SK-N-SH (cell line): ENCODE results near the gene PXDN. TPM values are rescaled to one million over a fixed set of nuclear protein-coding genes. Genes with fewer than 3 reads are reported as not detected.

Experiments
- CTCF ChIA-PET: fragments of 300-600, 350-600 bp; formaldehyde crosslinking; extraction: SDS; loops from one replicate; lab custom pipeline; 2021; lab: Yijun Ruan, JAX
- POLR2A ChIA-PET: fragments of 350-600 bp; sonication (Branson Sonifier 250); formaldehyde crosslinking; extraction: SDS; loops from one replicate; lab custom pipeline; 2020; ENCODE audit warnings: antibody characterized with exemption, inconsistent platforms; lab: Yijun Ruan, JAX
- DNase-seq: peaks from one replicate; pipeline ENCODE4 v3.0.0; 2012
- H2AFZ ChIP-seq: fragments of 200-600 bp; sonication (generic); 2 replicates; pipeline ENCODE4 v1.8.1; 2016; ENCODE audit warnings: antibody characterized with exemption, mild to moderate bottlenecking, low read depth
- H3F3A ChIP-seq: fragments of 200-600 bp; sonication (generic); replicated peaks from 2 replicates; pipeline ENCODE3; 2016; ENCODE audit warnings: antibody characterized with exemption, mild to moderate bottlenecking; ENCODE audit not compliant: insufficient read depth
- H3K27ac ChIP-seq, 2 experiments: fragments of 200-500 bp in 1 of 2; fragments of 200-600 bp in 1 of 2; sonication (Bioruptor generic) in 1 of 2; sonication (generic), shearing (Covaris generic) in 1 of 2; 2 replicates each; pipeline versions ENCODE4 v1.5.1 to v1.6.1; 2014 to 2016; ENCODE audit warnings: low read depth in 2 of 2, inconsistent platforms in 1 of 2, low read length in 1 of 2, mild to moderate bottlenecking in 1 of 2, mixed read lengths in 1 of 2
- H3K27me3 ChIP-seq: fragments of 200-600 bp; sonication (generic), shearing (Covaris generic); 2 replicates; pipeline ENCODE4 v1.6.1; 2016; ENCODE audit warnings: mixed run types; ENCODE audit not compliant: insufficient read depth
- H3K36me3 ChIP-seq, 2 experiments: fragments of 200-500 bp in 1 of 2; fragments of 200-600 bp in 1 of 2; sonication (Bioruptor generic) in 1 of 2; sonication (generic) in 1 of 2; replicated peaks in 1 of 2; 2 replicates each; pipeline versions ENCODE3 to v1.5.1; 2014 to 2016; ENCODE audit warnings: low read length in 1 of 2, mild to moderate bottlenecking in 1 of 2; ENCODE audit not compliant: insufficient read depth in 2 of 2, control insufficient read depth in 1 of 2
- H3K4me1 ChIP-seq, 2 experiments: fragments of 200-500 bp in 1 of 2; fragments of 200-600 bp in 1 of 2; sonication (Bioruptor generic) in 1 of 2; sonication (generic), shearing (Covaris generic) in 1 of 2; 2 replicates each; pipeline versions ENCODE4 v1.5.1 to v1.6.1; 2014 to 2016; ENCODE audit warnings: low read depth in 1 of 2, low read length in 1 of 2, mixed run types in 1 of 2; ENCODE audit not compliant: insufficient read depth in 2 of 2, control insufficient read depth in 1 of 2
- H3K4me2 ChIP-seq: fragments of 200-600 bp; sonication (generic), shearing (Covaris generic); 2 replicates; pipeline ENCODE4 v1.6.1; 2017; ENCODE audit warnings: mixed run types
- H3K4me3 ChIP-seq, 2 experiments: fragments of 200-500 bp in 1 of 2; fragments of 200-600 bp in 1 of 2; sonication (Bioruptor generic) in 1 of 2; sonication (generic), shearing (Covaris generic) in 1 of 2; 2 replicates each; pipeline versions ENCODE4 v1.5.1 to v1.8.1; 2014 to 2016; ENCODE audit warnings: low read depth in 2 of 2, inconsistent platforms in 1 of 2, low read length in 1 of 2, mild to moderate bottlenecking in 1 of 2, mixed read lengths in 1 of 2, moderate library complexity in 1 of 2
- H3K79me2 ChIP-seq: fragments of 200-600 bp; sonication (generic); 2 replicates; pipeline ENCODE4 v1.8.1; 2017; ENCODE audit warnings: mild to moderate bottlenecking; ENCODE audit not compliant: insufficient read depth
- H3K9ac ChIP-seq: fragments of 200-600 bp; sonication (generic); 2 replicates; pipeline ENCODE4 v1.6.1; 2017; ENCODE audit warnings: mixed run types
- H3K9me2 ChIP-seq: fragments of 200-600 bp; sonication (generic); 2 replicates; pipeline ENCODE4 v1.6.1; 2017; ENCODE audit warnings: mixed run types
- H3K9me3 ChIP-seq: fragments of 200-600 bp; sonication (generic); 2 replicates; pipeline ENCODE4 v1.6.1; 2017; ENCODE audit warnings: mixed run types, mild to moderate bottlenecking, moderate library complexity
- H4K20me1 ChIP-seq: fragments of 200-600 bp; sonication (generic); 2 replicates; pipeline ENCODE4 v1.6.1; 2017; ENCODE audit warnings: mild to moderate bottlenecking, mixed run types; ENCODE audit not compliant: insufficient read depth
- CHD2 ChIP-seq: fragments of 150-350 bp; IDR thresholded peaks from 2 replicates; pipeline ENCODE4 v1.6.1; 2018; ENCODE audit warnings: low read length; ENCODE audit not compliant: partially characterized antibody
- ELF1 ChIP-seq: IDR thresholded peaks from 2 replicates; pipeline ENCODE4 v1.4.0; 2012
- EP300 ChIP-seq, 2 experiments: IDR thresholded peaks; 2 replicates each; pipeline versions ENCODE4 v1.4.0 to v1.6.1; 2012; ENCODE audit warnings: borderline replicate concordance in 1 of 2, low read depth in 1 of 2, low read length in 1 of 2
- EZH2phosphoT487 ChIP-seq: fragments of 200-600 bp; sonication (generic); IDR thresholded peaks from 2 replicates; pipeline ENCODE4 v1.6.1; 2017; ENCODE audit warnings: low read depth, mixed run types, mild to moderate bottlenecking, antibody characterized with exemption, moderate library complexity, borderline replicate concordance
- FOSL2 ChIP-seq: IDR thresholded peaks from 2 replicates; pipeline ENCODE4 v1.4.0; 2012; ENCODE audit warnings: low read depth, mild to moderate bottlenecking, moderate library complexity, borderline replicate concordance
- FOXJ3 ChIP-seq: sonication (generic); formaldehyde crosslinking; IDR thresholded peaks from 2 replicates; pipeline ENCODE4 v1.5.1; 2020; ENCODE audit warnings: mild to moderate bottlenecking, missing genetic modification reagents
- GABPA ChIP-seq: IDR thresholded peaks from 2 replicates; pipeline ENCODE4 v1.4.0; 2012; ENCODE audit warnings: low read depth, mild to moderate bottlenecking
- MXI1 ChIP-seq: IDR thresholded peaks from 2 replicates; pipeline ENCODE4 v1.6.1; 2012; ENCODE audit warnings: mild to moderate bottlenecking, low read depth, low read length, improper control_type of control experiment
- NFIC ChIP-seq: IDR thresholded peaks from 2 replicates; pipeline ENCODE4 v1.4.0; 2012; ENCODE audit warnings: borderline replicate concordance
- NRF1 ChIP-seq: IDR thresholded peaks from 2 replicates; pipeline ENCODE4 v1.6.1; 2012; ENCODE audit warnings: low read depth, mild to moderate bottlenecking, low read length
- RXRA ChIP-seq: IDR thresholded peaks from 2 replicates; pipeline ENCODE4 v1.4.0; 2012; ENCODE audit warnings: low read depth, mild to moderate bottlenecking, borderline replicate concordance
- TAF1 ChIP-seq: IDR thresholded peaks from 2 replicates; pipeline ENCODE4 v1.6.1; 2012; ENCODE audit warnings: low read depth, mild to moderate bottlenecking, low read length, moderate library complexity, borderline replicate concordance
- YY1 ChIP-seq: IDR thresholded peaks from 2 replicates; pipeline ENCODE4 v1.4.0; 2012; ENCODE audit warnings: low read depth, mild to moderate bottlenecking
- WGBS: methylation state at CpG from one replicate; pipeline ENCODE4 v1.1.6; 2017; ENCODE audit warnings: low lambda C conversion rate; 5-methylcytosine and 5-hydroxymethylcytosine counted together
- polyA plus RNA-seq, 3 experiments: library from polyadenylated mRNA; depleted of rRNA; stranded (reverse); fragments of >200 nt; gene quantifications; 2 replicates each; pipeline ENCODE4 v1.2.3, GENCODE V29; 2012
- TF ChIP-seq, protein P1 (sequence below): IDR thresholded peaks from 2 replicates; pipeline ENCODE4 v1.4.0; 2012; ENCODE audit warnings: low read depth
- TF ChIP-seq, protein P2 (sequence below): fragments of 200-600 bp; sonication (generic); IDR thresholded peaks from 2 replicates; pipeline ENCODE4 v1.6.1; 2017; ENCODE audit warnings: antibody characterized with exemption, mild to moderate bottlenecking, moderate library complexity
- TF ChIP-seq, protein P3 (sequence below): IDR thresholded peaks from 2 replicates; pipeline ENCODE4 v1.6.1; 2012; ENCODE audit warnings: mild to moderate bottlenecking, low read depth, low read length, moderate library complexity
- TF ChIP-seq, protein P4 (sequence below): IDR thresholded peaks from 2 replicates; pipeline ENCODE4; 2012
- TF ChIP-seq, protein P5 (sequence below): IDR thresholded peaks from 2 replicates; pipeline ENCODE4 v1.4.0; 2012; ENCODE audit warnings: low read depth, borderline replicate concordance

The PXDN gene
- polyA plus RNA-seq, 1 of the 3 experiments (the other 2 are of a cell fraction) = 146 TPM

DNA sequence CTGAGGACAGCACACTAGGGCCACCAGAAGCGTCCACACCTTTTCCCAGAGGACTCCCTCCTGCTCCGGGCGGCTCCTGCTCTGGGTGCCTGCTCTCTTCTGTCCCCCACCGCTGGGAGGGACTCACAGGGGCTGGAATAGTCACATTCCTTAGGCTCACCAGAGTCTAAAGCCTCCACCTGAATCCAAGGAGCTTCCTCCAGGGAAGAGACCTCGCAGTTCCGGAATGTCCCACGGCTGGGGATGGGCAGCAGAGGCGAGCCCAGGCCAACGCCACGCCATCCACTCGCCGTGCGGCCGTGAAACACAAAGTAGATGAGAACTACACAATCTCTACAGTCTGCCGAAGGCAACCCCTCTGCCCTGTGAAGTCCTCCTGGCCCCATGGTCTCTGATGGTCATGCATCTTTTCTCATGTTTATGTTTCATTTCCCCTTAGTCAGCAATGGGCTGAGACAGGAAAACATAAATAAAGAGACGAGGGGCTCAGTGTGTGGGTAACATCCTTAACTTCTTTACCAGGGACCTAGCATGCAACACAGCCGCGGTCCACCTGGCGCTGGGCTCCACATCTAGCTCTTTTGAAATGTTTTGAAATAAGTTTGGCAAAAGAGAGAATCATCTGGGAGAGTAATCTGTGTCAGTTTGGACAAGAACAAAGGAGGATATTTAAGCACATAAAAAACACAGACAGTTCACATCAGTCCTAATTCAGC, 98.4 kb downstream of the PXDN start:
- Histone ChIP-seq H3K36me3 (peaks cover 61 to 83% of the 10 kb centered on the region in 2 experiments), H3K27ac (no peak overlapping the region; a peak in 1 of 4 replicates), H3K4me1 (peaks cover 0 to 18% of the 10 kb centered on the region in 2 experiments; a peak in 1 of 4 replicates), H4K20me1 (0 out of 2 replicates have a peak, but pooled peaks cover 3% of the 10 kb centered on the region), H3K9me3 (no peaks in the 10 kb centered on the region), H3K9me2 (no peaks in the 10 kb centered on the region), H3K4me3 (no peak overlapping the region), H2AFZ (no peak overlapping the region), H3F3A (no peaks in the 10 kb centered on the region), H3K9ac (no peak overlapping the region), H3K79me2 (peaks cover 24% of the 10 kb centered on the region), H3K27me3 (no peaks in the 10 kb centered on the region), H3K4me2 (no peak overlapping the region)
- ChIA-PET POLR2A (no interaction called here), CTCF (interaction anchor here (0.6 to 2.2 kb wide), 5 partner anchors 12 to 105 kb away, joined by 3 to 8 read pairs (median 3); no protein-coding TSS in a partner anchor)
- WGBS = 83% methylated on average over 15 of the region's 19 CpGs
- DNase-seq = no peak
- TF ChIP-seq, protein P1, sequence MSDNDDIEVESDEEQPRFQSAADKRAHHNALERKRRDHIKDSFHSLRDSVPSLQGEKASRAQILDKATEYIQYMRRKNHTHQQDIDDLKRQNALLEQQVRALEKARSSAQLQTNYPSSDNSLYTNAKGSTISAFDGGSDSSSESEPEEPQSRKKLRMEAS = no peak
- TF ChIP-seq FOXJ3 = no peak

DNA sequence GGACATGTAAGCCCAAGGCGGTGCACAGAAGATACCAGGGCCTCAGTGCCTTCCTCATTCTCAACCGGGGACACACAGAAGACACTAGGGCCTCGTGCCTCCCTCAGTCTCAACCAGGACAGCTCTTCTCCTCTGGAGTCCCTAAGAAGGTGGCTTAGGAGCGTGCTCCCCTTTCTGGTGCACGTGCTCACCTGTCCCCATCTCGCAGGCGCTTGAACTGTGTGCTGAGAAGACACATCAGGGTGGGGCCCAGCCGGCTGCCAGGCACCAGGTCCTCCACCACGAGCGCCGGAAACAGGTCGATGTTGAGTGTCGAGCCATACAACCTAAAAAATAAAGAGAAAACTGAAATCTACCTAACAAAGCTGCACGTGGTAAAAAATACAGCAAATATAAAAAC, 99.9 kb downstream of the PXDN start:
- Histone ChIP-seq H3K9ac (no peak overlapping the region), H3K9me3 (no peaks in the 10 kb centered on the region), H3K27ac (peak overlapping the region in 1 of 2 experiments; percentile 31; a peak in 1 of 4 replicates), H3K79me2 (peaks cover 24% of the 10 kb centered on the region), H2AFZ (no peak overlapping the region), H3K4me2 (no peak overlapping the region), H3K4me1 (peaks cover 0 to 18% of the 10 kb centered on the region in 2 experiments; a peak in 1 of 4 replicates), H3K36me3 (peaks cover 56 to 81% of the 10 kb centered on the region in 2 experiments), H3K4me3 (no peak overlapping the region), H3K9me2 (no peaks in the 10 kb centered on the region), H4K20me1 (0 out of 2 replicates have a peak, but pooled peaks cover 3% of the 10 kb centered on the region), H3K27me3 (no peaks in the 10 kb centered on the region), H3F3A (no peaks in the 10 kb centered on the region)
- 90% methylated on average over 14 of the region's 14 CpGs for WGBS
- ChIA-PET POLR2A (interaction anchor here (0.9 kb wide), 1 partner anchor 98 kb away, joined by 3 read pairs; no protein-coding TSS in a partner anchor), CTCF (interaction anchor here (0.8 to 3.2 kb wide), 6 partner anchors 19 to 209 kb away, joined by 3 to 13 read pairs (median 8); no protein-coding TSS in a partner anchor)
- DNase-seq = no peak
- TF ChIP-seq, protein P2, sequence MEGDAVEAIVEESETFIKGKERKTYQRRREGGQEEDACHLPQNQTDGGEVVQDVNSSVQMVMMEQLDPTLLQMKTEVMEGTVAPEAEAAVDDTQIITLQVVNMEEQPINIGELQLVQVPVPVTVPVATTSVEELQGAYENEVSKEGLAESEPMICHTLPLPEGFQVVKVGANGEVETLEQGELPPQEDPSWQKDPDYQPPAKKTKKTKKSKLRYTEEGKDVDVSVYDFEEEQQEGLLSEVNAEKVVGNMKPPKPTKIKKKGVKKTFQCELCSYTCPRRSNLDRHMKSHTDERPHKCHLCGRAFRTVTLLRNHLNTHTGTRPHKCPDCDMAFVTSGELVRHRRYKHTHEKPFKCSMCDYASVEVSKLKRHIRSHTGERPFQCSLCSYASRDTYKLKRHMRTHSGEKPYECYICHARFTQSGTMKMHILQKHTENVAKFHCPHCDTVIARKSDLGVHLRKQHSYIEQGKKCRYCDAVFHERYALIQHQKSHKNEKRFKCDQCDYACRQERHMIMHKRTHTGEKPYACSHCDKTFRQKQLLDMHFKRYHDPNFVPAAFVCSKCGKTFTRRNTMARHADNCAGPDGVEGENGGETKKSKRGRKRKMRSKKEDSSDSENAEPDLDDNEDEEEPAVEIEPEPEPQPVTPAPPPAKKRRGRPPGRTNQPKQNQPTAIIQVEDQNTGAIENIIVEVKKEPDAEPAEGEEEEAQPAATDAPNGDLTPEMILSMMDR = no peak
- TF ChIP-seq, protein P3, sequence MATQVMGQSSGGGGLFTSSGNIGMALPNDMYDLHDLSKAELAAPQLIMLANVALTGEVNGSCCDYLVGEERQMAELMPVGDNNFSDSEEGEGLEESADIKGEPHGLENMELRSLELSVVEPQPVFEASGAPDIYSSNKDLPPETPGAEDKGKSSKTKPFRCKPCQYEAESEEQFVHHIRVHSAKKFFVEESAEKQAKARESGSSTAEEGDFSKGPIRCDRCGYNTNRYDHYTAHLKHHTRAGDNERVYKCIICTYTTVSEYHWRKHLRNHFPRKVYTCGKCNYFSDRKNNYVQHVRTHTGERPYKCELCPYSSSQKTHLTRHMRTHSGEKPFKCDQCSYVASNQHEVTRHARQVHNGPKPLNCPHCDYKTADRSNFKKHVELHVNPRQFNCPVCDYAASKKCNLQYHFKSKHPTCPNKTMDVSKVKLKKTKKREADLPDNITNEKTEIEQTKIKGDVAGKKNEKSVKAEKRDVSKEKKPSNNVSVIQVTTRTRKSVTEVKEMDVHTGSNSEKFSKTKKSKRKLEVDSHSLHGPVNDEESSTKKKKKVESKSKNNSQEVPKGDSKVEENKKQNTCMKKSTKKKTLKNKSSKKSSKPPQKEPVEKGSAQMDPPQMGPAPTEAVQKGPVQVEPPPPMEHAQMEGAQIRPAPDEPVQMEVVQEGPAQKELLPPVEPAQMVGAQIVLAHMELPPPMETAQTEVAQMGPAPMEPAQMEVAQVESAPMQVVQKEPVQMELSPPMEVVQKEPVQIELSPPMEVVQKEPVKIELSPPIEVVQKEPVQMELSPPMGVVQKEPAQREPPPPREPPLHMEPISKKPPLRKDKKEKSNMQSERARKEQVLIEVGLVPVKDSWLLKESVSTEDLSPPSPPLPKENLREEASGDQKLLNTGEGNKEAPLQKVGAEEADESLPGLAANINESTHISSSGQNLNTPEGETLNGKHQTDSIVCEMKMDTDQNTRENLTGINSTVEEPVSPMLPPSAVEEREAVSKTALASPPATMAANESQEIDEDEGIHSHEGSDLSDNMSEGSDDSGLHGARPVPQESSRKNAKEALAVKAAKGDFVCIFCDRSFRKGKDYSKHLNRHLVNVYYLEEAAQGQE = no peak
- TF ChIP-seq RXRA (no peak), ELF1 (no peak), NFIC (no peak), FOSL2 (no peak), TAF1 (no peak), YY1 (no peak), CHD2 (no peak), NRF1 (no peak), GABPA (no peak), EZH2phosphoT487 (no peak), MXI1 (no peak), FOXJ3 (no peak), EP300 (IDR thresholded peaks at IDR 0.05; ENCODE audit: borderline replicate concordance in 1 of 2, low read depth in 1 of 2, low read length in 1 of 2) (no peak)
- TF ChIP-seq, protein P4, sequence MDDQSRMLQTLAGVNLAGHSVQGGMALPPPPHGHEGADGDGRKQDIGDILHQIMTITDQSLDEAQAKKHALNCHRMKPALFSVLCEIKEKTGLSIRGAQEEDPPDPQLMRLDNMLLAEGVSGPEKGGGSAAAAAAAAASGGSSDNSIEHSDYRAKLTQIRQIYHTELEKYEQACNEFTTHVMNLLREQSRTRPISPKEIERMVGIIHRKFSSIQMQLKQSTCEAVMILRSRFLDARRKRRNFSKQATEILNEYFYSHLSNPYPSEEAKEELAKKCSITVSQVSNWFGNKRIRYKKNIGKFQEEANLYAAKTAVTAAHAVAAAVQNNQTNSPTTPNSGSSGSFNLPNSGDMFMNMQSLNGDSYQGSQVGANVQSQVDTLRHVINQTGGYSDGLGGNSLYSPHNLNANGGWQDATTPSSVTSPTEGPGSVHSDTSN = no peak
- TF ChIP-seq, protein P1 = no peak
- TF ChIP-seq, protein P5, sequence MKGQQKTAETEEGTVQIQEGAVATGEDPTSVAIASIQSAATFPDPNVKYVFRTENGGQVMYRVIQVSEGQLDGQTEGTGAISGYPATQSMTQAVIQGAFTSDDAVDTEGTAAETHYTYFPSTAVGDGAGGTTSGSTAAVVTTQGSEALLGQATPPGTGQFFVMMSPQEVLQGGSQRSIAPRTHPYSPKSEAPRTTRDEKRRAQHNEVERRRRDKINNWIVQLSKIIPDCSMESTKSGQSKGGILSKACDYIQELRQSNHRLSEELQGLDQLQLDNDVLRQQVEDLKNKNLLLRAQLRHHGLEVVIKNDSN = no peak
